HEK293 (cell line): ENCODE results near the gene EHD2.
A peak's percentile ranks its signal among the peaks of the same experiment; 100 is the strongest.

Experiments
- CTCF ChIA-PET: fragments of 350-600 bp; formaldehyde crosslinking; extraction: SDS; loops from one replicate; lab custom pipeline; 2021; ENCODE audit warnings: antibody characterized with exemption; lab: Yijun Ruan, JAX
- POLR2A ChIA-PET: fragments of 300-600 bp; formaldehyde crosslinking; extraction: SDS; loops from one replicate; lab custom pipeline; 2020; ENCODE audit warnings: antibody characterized with exemption, inconsistent platforms; lab: Yijun Ruan, JAX
- H3K27ac ChIP-seq: fragments of 200-500 bp; sonication (Bioruptor generic); 2 replicates; pipeline ENCODE4 v1.5.1; 2014; ENCODE audit warnings: low read depth, low read length, control low read depth, inconsistent platforms; ENCODE audit errors: extremely low read depth
- H3K36me3 ChIP-seq, 2 experiments: fragments of 200-500 bp in 1 of 2; sonication (Bioruptor generic) in 1 of 2; 1 replicate in 1 of 2; 2 replicates in 1 of 2; pipeline ENCODE4 v1.5.1; 2014 to 2017; ENCODE audit warnings: inconsistent platforms in 2 of 2, low read length in 2 of 2; ENCODE audit not compliant: control insufficient read depth in 2 of 2, insufficient read depth in 1 of 2
- H3K4me1 ChIP-seq: fragments of 200-500 bp; sonication (Bioruptor generic); 2 replicates; pipeline ENCODE4 v1.5.1; 2014; ENCODE audit warnings: mild to moderate bottlenecking, low read length, inconsistent platforms; ENCODE audit not compliant: control insufficient read depth, insufficient read depth
- H3K4me3 ChIP-seq: 2 replicates; pipeline ENCODE4 v1.5.1; 2011; ENCODE audit warnings: low read depth, mild to moderate bottlenecking, control low read depth, low read length, moderate library complexity
- H3K9me3 ChIP-seq: fragments of 200-500 bp; sonication (Bioruptor generic); 2 replicates; pipeline ENCODE4 v1.5.1; 2014; ENCODE audit warnings: low read depth, low read length, inconsistent platforms; ENCODE audit not compliant: control insufficient read depth, insufficient read depth
- AEBP2 ChIP-seq: fragments of 450-650 bp; formaldehyde crosslinking; IDR thresholded peaks from 2 replicates; pipeline ENCODE4 v1.5.1; 2016; ENCODE audit warnings: missing biosample characterization, missing genetic modification characterization, borderline replicate concordance
- GLI2 ChIP-seq: fragments of 450-650 bp; formaldehyde crosslinking; IDR thresholded peaks from 2 replicates; pipeline ENCODE4; 2017; ENCODE audit warnings: missing biosample characterization, missing genetic modification characterization, low read depth, borderline replicate concordance
- INSM2 ChIP-seq: fragments of 450-650 bp; formaldehyde crosslinking; IDR thresholded peaks from 2 replicates; pipeline ENCODE4 v1.5.1; 2016; ENCODE audit warnings: missing biosample characterization, missing genetic modification characterization
- OSR2 ChIP-seq: fragments of 450-650 bp; formaldehyde crosslinking; IDR thresholded peaks from 2 replicates; pipeline ENCODE4 v1.5.1; 2016; ENCODE audit warnings: missing biosample characterization, missing genetic modification characterization
- PBX3 ChIP-seq: sonication (generic); formaldehyde crosslinking; IDR thresholded peaks from 2 replicates; pipeline ENCODE4 v1.8.1; 2022; ENCODE audit warnings: mild to moderate bottlenecking, moderate library complexity, missing genetic modification reagents
- SETDB1 ChIP-seq: IDR thresholded peaks from one replicate; pipeline ENCODE4 v1.6.1; 2017; ENCODE audit warnings: mild to moderate bottlenecking, low read length, moderate library complexity, mixed read lengths; ENCODE audit not compliant: insufficient read length
- WT1 ChIP-seq: fragments of 450-650 bp; formaldehyde crosslinking; IDR thresholded peaks from 2 replicates; pipeline ENCODE4 v1.5.1; 2016; ENCODE audit warnings: missing biosample characterization, missing genetic modification characterization
- ZBTB10 ChIP-seq: fragments of 450-650 bp; formaldehyde crosslinking; IDR thresholded peaks from 2 replicates; pipeline ENCODE4 v1.5.1; 2016; ENCODE audit warnings: missing biosample characterization, missing genetic modification characterization
- ZFP3 ChIP-seq: fragments of 450-650 bp; formaldehyde crosslinking; IDR thresholded peaks from 2 replicates; pipeline ENCODE4 v1.5.1; 2016; ENCODE audit warnings: low read depth, missing biosample characterization, missing genetic modification characterization
- ZIC2 ChIP-seq: fragments of 450-650 bp; formaldehyde crosslinking; IDR thresholded peaks from 2 replicates; pipeline ENCODE4 v1.5.1; 2016; ENCODE audit warnings: missing biosample characterization, missing genetic modification characterization
- ZNF112 ChIP-seq: fragments of 450-650 bp; formaldehyde crosslinking; IDR thresholded peaks from 2 replicates; pipeline ENCODE4 v1.5.0; 2017; ENCODE audit warnings: missing biosample characterization, missing genetic modification characterization
- ZNF114 ChIP-seq: fragments of 450-650 bp; formaldehyde crosslinking; IDR thresholded peaks from 2 replicates; pipeline ENCODE4 v1.5.0; 2017; ENCODE audit warnings: missing biosample characterization, missing genetic modification characterization
- ZNF16 ChIP-seq: fragments of 450-650 bp; formaldehyde crosslinking; IDR thresholded peaks from 2 replicates; pipeline ENCODE4 v1.5.1; 2016; ENCODE audit warnings: low read depth, missing biosample characterization, missing genetic modification characterization
- ZNF18 ChIP-seq: fragments of 450-650 bp; formaldehyde crosslinking; IDR thresholded peaks from 2 replicates; pipeline ENCODE4 v1.5.1; 2016; ENCODE audit warnings: missing biosample characterization, missing genetic modification characterization
- ZNF2 ChIP-seq: fragments of 450-650 bp; formaldehyde crosslinking; IDR thresholded peaks from 2 replicates; pipeline ENCODE4 v1.5.1; 2016; ENCODE audit warnings: missing biosample characterization, missing genetic modification characterization
- ZNF248 ChIP-seq: fragments of 450-650 bp; formaldehyde crosslinking; IDR thresholded peaks from 2 replicates; pipeline ENCODE4 v1.5.1; 2017; ENCODE audit warnings: missing biosample characterization, missing genetic modification characterization
- ZNF302 ChIP-seq: fragments of 450-650 bp; formaldehyde crosslinking; IDR thresholded peaks from 2 replicates; pipeline ENCODE4 v1.5.1; 2016; ENCODE audit warnings: missing biosample characterization, missing genetic modification characterization, low read depth
- ZNF335 ChIP-seq: fragments of 450-650 bp; formaldehyde crosslinking; conservative IDR thresholded peaks from 2 replicates; pipeline ENCODE4 v1.5.1; 2016; ENCODE audit warnings: missing biosample characterization, missing genetic modification characterization
- ZNF555 ChIP-seq: fragments of 450-650 bp; formaldehyde crosslinking; conservative IDR thresholded peaks from 2 replicates; pipeline ENCODE4 v1.5.1; 2017; ENCODE audit warnings: missing biosample characterization, mild to moderate bottlenecking, missing genetic modification characterization, inconsistent platforms
- ZNF623 ChIP-seq: fragments of 450-650 bp; formaldehyde crosslinking; IDR thresholded peaks from 2 replicates; pipeline ENCODE4 v1.5.1; 2016; ENCODE audit warnings: missing biosample characterization, missing genetic modification characterization
- ZNF629 ChIP-seq: fragments of 450-650 bp; formaldehyde crosslinking; IDR thresholded peaks from 2 replicates; pipeline ENCODE4 v1.5.1; 2017; ENCODE audit warnings: missing biosample characterization, missing genetic modification characterization
- ZNF791 ChIP-seq: fragments of 450-650 bp; formaldehyde crosslinking; IDR thresholded peaks from 2 replicates; pipeline ENCODE4 v1.5.1; 2016; ENCODE audit warnings: missing biosample characterization, missing genetic modification characterization
- ZNF837 ChIP-seq: fragments of 450-650 bp; formaldehyde crosslinking; IDR thresholded peaks from 2 replicates; pipeline ENCODE4 v1.5.1; 2016; ENCODE audit warnings: missing biosample characterization, missing genetic modification characterization

Gene EHD2

GRCh38 chr19:47730910-47731309 lies 17.7 kb downstream of the EHD2 start:
- ChIA-PET CTCF (no interaction called here), POLR2A (no interaction called here)

GRCh38 chr19:47735131-47735530 lies 21.9 kb downstream of the EHD2 start:
- no peaks in the 10 kb centered on the region for H3K4me1 ChIP-seq
- no peak overlapping the region for H3K27ac ChIP-seq
- H3K36me3 ChIP-seq = no peaks in the 10 kb centered on the region
- H3K9me3 ChIP-seq = no peaks in the 10 kb centered on the region
- H3K4me3 ChIP-seq = no peak overlapping the region
- ChIA-PET CTCF (interaction anchor here (0.6 to 1.6 kb wide), 5 partner anchors 8 to 386 kb away, joined by 3 to 5 read pairs (median 4); no protein-coding TSS in a partner anchor), POLR2A (interaction anchor here (0.6 to 1.4 kb wide), 2 partner anchors 8 to 612 kb away, joined by 4 to 5 read pairs; no protein-coding TSS in a partner anchor)
- no peak for TF ChIP-seq PBX3
- no peak for TF ChIP-seq AEBP2 (tag by site-specific recombination)
- no peak for TF ChIP-seq ZBTB10 (tag by site-specific recombination)
- TF ChIP-seq, all 188 proteins: peak for 0

More at GRCh38 chr19:47730910-47731309, 17.7 kb downstream of the EHD2 start:
- Histone ChIP-seq H3K9me3 (no peaks in the 10 kb centered on the region), H3K36me3 (no peaks in the 10 kb centered on the region), H3K27ac (no peak overlapping the region), H3K4me1 (peaks cover 4% of the 10 kb centered on the region), H3K4me3 (no peak overlapping the region)
- TF ChIP-seq ZNF623 (peak; percentile 99), GLI2 (tag by site-specific recombination) (no peak)
- TF ChIP-seq, all 188 proteins: peak for 1

- Histone ChIP-seq H3K4me1 (peaks cover 3% of the 10 kb centered on the region; the same call in 1 of the 2 replicates), H3K27ac (no peak overlapping the region), H3K36me3 (no peaks in the 10 kb centered on the region; a peak in 1 of 3 replicates), H3K9me3 (no peaks in the 10 kb centered on the region), H3K4me3 (no peak overlapping the region)
- no peak for TF ChIP-seq ZNF112 (tag by site-specific recombination)
- TF ChIP-seq ZNF2 (tag by site-specific recombination) = no peak
- TF ChIP-seq ZNF16 (tag by site-specific recombination) = no peak
- TF ChIP-seq ZFP3 (tag by site-specific recombination) = no peak
- TF ChIP-seq ZNF837 = no peak
- TF ChIP-seq ZNF248 = no peak
- TF ChIP-seq ZNF114 (tag by site-specific recombination) = no peak
- TF ChIP-seq ZNF555 (tag by site-specific recombination) = no peak
- no peak for TF ChIP-seq ZNF791 (tag by site-specific recombination)
- TF ChIP-seq INSM2 (tag by site-specific recombination) = no peak
- no peak for TF ChIP-seq ZIC2 (tag by site-specific recombination)
- no peak for TF ChIP-seq OSR2
- TF ChIP-seq SETDB1 = no peak
- no peak for TF ChIP-seq WT1
- TF ChIP-seq ZNF629 = no peak
- no peak for TF ChIP-seq ZNF302 (tag by site-specific recombination)
- TF ChIP-seq ZNF335 (tag by site-specific recombination) = no peak
- no peak for TF ChIP-seq ZNF18 (tag by site-specific recombination)
- ChIA-PET CTCF (interaction anchor here (0.6 to 1.7 kb wide), 3 partner anchors 28 to 257 kb away, joined by 3 to 13 read pairs (median 7); partner anchors contain the start of genes EHD2 and KPTN), POLR2A (interaction anchor here (0.8 kb wide), 1 partner anchor 17 kb away, joined by 4 read pairs; no protein-coding TSS in a partner anchor)
These were observed 27.8 kb downstream of the EHD2 start for GRCh38 chr19:47740866-47741519.
